Measurements from ENCODE around the gene OR13C2.
A peak's percentile ranks its signal among the peaks of the same experiment; 100 is the strongest.
"Not testable (repeated sequence)": the region's sequence is repeated elsewhere in the genome, so short reads cannot be mapped to it uniquely, and the experiment has no call there.

The OR13C2 gene

GRCh38 chr9:104605527-104605926 is at the start of gene OR13C2:
OR13C2 (minus strand) TSS chr9:104605627; CDS start chr9:104605627, 0 bp downstream.
- H3K27ac ChIP-seq; POLR2A ChIA-PET (ENCODE audit: low non-redundant PET); DNase-seq (ENCODE audit: low spot score); CTCF ChIA-PET: not testable (repeated sequence)

GRCh38 chr9:104635456-104635855 is 30.0 kb upstream of the OR13C2 start:
- ChIA-PET POLR2A (ENCODE audit: low non-redundant PET) (no interaction called here), CTCF (interaction anchor here (0.7 kb wide), 1 partner anchor 292 kb away, joined by 7 read pairs; no protein-coding TSS in a partner anchor)
- H3K27ac ChIP-seq = no peak overlapping the region
- DNase-seq (ENCODE audit: low spot score) = no peak
- no peak for TF ChIP-seq CTCF (conservative IDR thresholded peaks at IDR 0.05; ENCODE audit: low read depth)

- POLR2A ChIA-PET (ENCODE audit: low non-redundant PET) = no interaction called here
- TF ChIP-seq CTCF (conservative IDR thresholded peaks at IDR 0.05; ENCODE audit: low read depth) = no peak
- CTCF ChIA-PET = no interaction called here
- H3K27ac ChIP-seq = no peak overlapping the region
- DNase-seq (ENCODE audit: low spot score) = no peak
Measured at GRCh38 chr9:104633976-104634520, 28.6 kb upstream of the OR13C2 start.

- CTCF ChIA-PET = interaction anchor here (0.5 kb wide), 1 partner anchor 225 kb away, joined by 4 read pairs; no protein-coding TSS in a partner anchor
- DNase-seq (ENCODE audit: low spot score); POLR2A ChIA-PET (ENCODE audit: low non-redundant PET); H3K27ac ChIP-seq: not testable (repeated sequence)
Measured at GRCh38 chr9:104625964-104626363, 20.5 kb upstream of the OR13C2 start.

- no peak within 1 kb of the TSS for H3K27ac ChIP-seq
- TF ChIP-seq CTCF (conservative IDR thresholded peaks at IDR 0.05; ENCODE audit: low read depth) = no peak
- CTCF ChIA-PET = interaction anchor here (0.6 kb wide), 1 partner anchor 125 kb away, joined by 7 read pairs; no protein-coding TSS in a partner anchor
- POLR2A ChIA-PET (ENCODE audit: low non-redundant PET) = no interaction called here
- no peak for DNase-seq (ENCODE audit: low spot score)
Measured at GRCh38 chr9:104618104-104618503, 12.7 kb upstream of the OR13C2 start, which contains the start of gene OR13C9. OR13C9 (minus strand) TSS chr9:104618204; CDS start chr9:104618204, 0 bp downstream.

GRCh38 chr9:104617418-104617817 is 12.0 kb upstream of the OR13C2 start:
- ChIA-PET CTCF (no interaction called here), POLR2A (ENCODE audit: low non-redundant PET) (no interaction called here)
- no peak for DNase-seq (ENCODE audit: low spot score)
- TF ChIP-seq CTCF (conservative IDR thresholded peaks at IDR 0.05; ENCODE audit: low read depth) = no peak
- no peak overlapping the region for H3K27ac ChIP-seq

GRCh38 chr9:104611213-104611612 is 5.8 kb upstream of the OR13C2 start:
- no peak for TF ChIP-seq CTCF (conservative IDR thresholded peaks at IDR 0.05; ENCODE audit: low read depth)
- CTCF ChIA-PET = no interaction called here
- POLR2A ChIA-PET (ENCODE audit: low non-redundant PET) = no interaction called here
- no peak overlapping the region for H3K27ac ChIP-seq
- DNase-seq (ENCODE audit: low spot score) = no peak

- CTCF ChIA-PET = no interaction called here
- DNase-seq (ENCODE audit: low spot score) = no peak
- POLR2A ChIA-PET (ENCODE audit: low non-redundant PET) = no interaction called here
Measured at GRCh38 chr9:104608336-104608735, 2.9 kb upstream of the OR13C2 start.

More at GRCh38 chr9:104608336-104608735, 2.9 kb upstream of the OR13C2 start:
- no peak overlapping the region for H3K27ac ChIP-seq
- TF ChIP-seq CTCF (conservative IDR thresholded peaks at IDR 0.05; ENCODE audit: low read depth) = peak; percentile 49

Data from RWPE1 (cell line).